Measurements from ENCODE around the gene NT5E.

NT5E gene

DNA sequence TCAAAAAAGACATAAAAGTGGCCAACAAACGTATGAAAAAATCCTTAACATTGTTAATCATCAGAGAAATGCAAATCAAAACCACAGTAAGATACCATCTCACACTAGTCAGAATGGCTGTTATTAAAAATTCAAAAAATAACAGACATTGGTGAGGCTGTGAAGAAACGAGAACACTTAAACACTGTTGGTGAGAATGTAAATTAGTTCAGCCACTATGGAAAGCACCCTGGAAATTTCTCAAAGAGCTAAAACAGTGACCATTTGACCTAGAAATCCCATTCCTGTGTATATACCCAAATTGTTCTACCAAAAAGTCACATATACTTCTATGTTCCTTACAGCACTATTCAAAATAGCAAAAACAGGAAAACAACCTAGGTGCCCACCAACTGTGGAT is 24.9 kb upstream of the NT5E start:
- TF ChIP-seq ARNT (IDR thresholded peaks at IDR 0.05) (no peak), HDGF (IDR thresholded peaks at IDR 0.05; ENCODE audit: borderline replicate concordance) (no peak), L3MBTL2 (conservative IDR thresholded peaks at IDR 0.05) (no peak), ELF4 (IDR thresholded peaks at IDR 0.05) (no peak), TARDBP (IDR thresholded peaks at IDR 0.05) (no peak), FOXA1 (IDR thresholded peaks at IDR 0.05) (no peak), ZNF384 (IDR thresholded peaks at IDR 0.05) (no peak), BHLHE40 (IDR thresholded peaks at IDR 0.05; ENCODE audit: borderline replicate concordance) (no peak), SP1 (IDR thresholded peaks at IDR 0.05) (no peak), FOXK2 (IDR thresholded peaks at IDR 0.05) (no peak), LEF1 (IDR thresholded peaks at IDR 0.05; ENCODE audit: borderline replicate concordance) (no peak), NFRKB (IDR thresholded peaks at IDR 0.05) (no peak), SUZ12 (IDR thresholded peaks at IDR 0.05) (no peak), CTBP1 (IDR thresholded peaks at IDR 0.05; ENCODE audit: borderline replicate concordance) (no peak), FOXM1 (IDR thresholded peaks at IDR 0.05; ENCODE audit: borderline replicate concordance) (no peak)
- TF ChIP-seq, protein P1, sequence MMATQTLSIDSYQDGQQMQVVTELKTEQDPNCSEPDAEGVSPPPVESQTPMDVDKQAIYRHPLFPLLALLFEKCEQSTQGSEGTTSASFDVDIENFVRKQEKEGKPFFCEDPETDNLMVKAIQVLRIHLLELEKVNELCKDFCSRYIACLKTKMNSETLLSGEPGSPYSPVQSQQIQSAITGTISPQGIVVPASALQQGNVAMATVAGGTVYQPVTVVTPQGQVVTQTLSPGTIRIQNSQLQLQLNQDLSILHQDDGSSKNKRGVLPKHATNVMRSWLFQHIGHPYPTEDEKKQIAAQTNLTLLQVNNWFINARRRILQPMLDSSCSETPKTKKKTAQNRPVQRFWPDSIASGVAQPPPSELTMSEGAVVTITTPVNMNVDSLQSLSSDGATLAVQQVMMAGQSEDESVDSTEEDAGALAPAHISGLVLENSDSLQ (IDR thresholded peaks at IDR 0.05), result no peak
- ChIA-PET CTCF (no interaction called here), POLR2A (no interaction called here)
- DNase-seq (ENCODE audit: extremely low spot score), result no peak

DNA sequence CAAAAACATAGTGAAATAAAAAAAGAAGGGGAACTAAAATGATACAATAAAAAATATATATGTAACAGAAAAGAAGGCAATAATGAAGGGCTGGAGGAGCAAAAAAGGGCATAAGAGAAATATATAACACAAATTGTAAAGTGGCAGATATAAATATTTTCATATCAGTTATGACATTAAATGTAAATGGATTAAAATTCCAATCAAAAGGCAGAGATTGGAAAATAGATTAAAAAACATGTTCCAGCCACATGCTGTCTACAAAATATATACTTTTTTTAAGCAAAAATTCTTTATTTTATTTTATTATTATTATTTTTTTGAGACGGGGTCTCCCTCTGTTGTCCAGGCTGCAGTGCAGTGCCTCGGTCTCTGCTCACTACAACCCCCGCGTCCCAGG is 23.9 kb upstream of the NT5E start:
- CTCF ChIA-PET, result no interaction called here
- TF ChIP-seq NFRKB (IDR thresholded peaks at IDR 0.05) (no peak), FOXM1 (IDR thresholded peaks at IDR 0.05; ENCODE audit: borderline replicate concordance) (no peak), SUZ12 (IDR thresholded peaks at IDR 0.05) (no peak), BHLHE40 (IDR thresholded peaks at IDR 0.05; ENCODE audit: borderline replicate concordance) (no peak), LEF1 (IDR thresholded peaks at IDR 0.05; ENCODE audit: borderline replicate concordance) (no peak), L3MBTL2 (conservative IDR thresholded peaks at IDR 0.05) (no peak), CTBP1 (IDR thresholded peaks at IDR 0.05; ENCODE audit: borderline replicate concordance) (no peak), ELF4 (IDR thresholded peaks at IDR 0.05) (no peak), TARDBP (IDR thresholded peaks at IDR 0.05) (no peak), FOXA1 (IDR thresholded peaks at IDR 0.05) (no peak), ZNF384 (IDR thresholded peaks at IDR 0.05) (no peak), SP1 (IDR thresholded peaks at IDR 0.05) (no peak), ARNT (IDR thresholded peaks at IDR 0.05) (no peak), HDGF (IDR thresholded peaks at IDR 0.05; ENCODE audit: borderline replicate concordance) (no peak), FOXK2 (IDR thresholded peaks at IDR 0.05) (no peak)
- TF ChIP-seq, protein P1 (IDR thresholded peaks at IDR 0.05), result no peak
- DNase-seq (ENCODE audit: extremely low spot score), result no peak
- POLR2A ChIA-PET, result no interaction called here

DNA sequence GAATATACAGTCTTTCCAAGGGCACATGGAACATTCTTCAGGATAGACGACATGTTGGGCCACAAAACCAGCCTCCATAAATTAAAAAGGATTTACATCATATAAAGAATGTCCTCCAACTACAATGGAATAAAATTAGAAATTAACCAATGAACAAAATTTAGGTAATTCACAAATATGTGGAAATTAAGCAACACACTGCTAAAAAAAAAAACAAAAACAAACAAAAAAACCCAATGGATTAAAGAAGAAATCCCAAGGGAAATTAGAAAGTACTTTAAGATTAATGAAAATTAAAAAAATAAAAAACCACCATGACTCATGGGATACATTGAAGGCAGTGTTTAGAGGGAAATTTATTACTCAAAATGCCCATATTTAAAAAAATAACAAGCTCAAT is 21.4 kb upstream of the NT5E start:
- TF ChIP-seq TARDBP (IDR thresholded peaks at IDR 0.05) (no peak), SUZ12 (IDR thresholded peaks at IDR 0.05) (no peak), FOXM1 (IDR thresholded peaks at IDR 0.05; ENCODE audit: borderline replicate concordance) (no peak), HDGF (IDR thresholded peaks at IDR 0.05; ENCODE audit: borderline replicate concordance) (no peak), ELF4 (IDR thresholded peaks at IDR 0.05) (no peak), NFRKB (IDR thresholded peaks at IDR 0.05) (no peak), FOXA1 (IDR thresholded peaks at IDR 0.05) (no peak), CTBP1 (IDR thresholded peaks at IDR 0.05; ENCODE audit: borderline replicate concordance) (no peak), ARNT (IDR thresholded peaks at IDR 0.05) (no peak), L3MBTL2 (conservative IDR thresholded peaks at IDR 0.05) (no peak)
- ChIA-PET CTCF (no interaction called here), POLR2A (no interaction called here)
- DNase-seq (ENCODE audit: extremely low spot score), result no peak

DNA sequence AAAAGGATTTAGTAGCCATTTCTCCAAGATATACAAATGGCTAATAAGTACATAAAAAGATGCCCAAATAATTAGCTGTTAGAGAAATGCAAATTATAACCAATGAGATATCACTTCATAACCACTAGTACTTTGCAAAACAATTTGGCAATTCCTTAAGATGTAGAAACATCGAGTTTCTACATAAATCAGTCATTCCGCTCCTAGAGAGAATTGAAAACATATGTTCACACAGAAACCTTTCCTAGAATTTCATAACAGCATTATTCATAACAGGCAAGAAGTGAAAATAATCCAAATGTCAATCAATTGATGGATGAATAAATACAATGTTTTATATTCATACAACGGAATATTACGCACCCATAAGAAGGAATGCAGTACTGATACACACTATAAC is 20.5 kb upstream of the NT5E start:
- POLR2A ChIA-PET, result no interaction called here
- TF ChIP-seq FOXM1 (IDR thresholded peaks at IDR 0.05; ENCODE audit: borderline replicate concordance) (no peak), CTBP1 (IDR thresholded peaks at IDR 0.05; ENCODE audit: borderline replicate concordance) (no peak), SP1 (IDR thresholded peaks at IDR 0.05) (no peak), BHLHE40 (IDR thresholded peaks at IDR 0.05; ENCODE audit: borderline replicate concordance) (no peak), FOXA1 (IDR thresholded peaks at IDR 0.05) (no peak), L3MBTL2 (conservative IDR thresholded peaks at IDR 0.05) (no peak), SUZ12 (IDR thresholded peaks at IDR 0.05) (no peak)
- TF ChIP-seq, protein P1 (IDR thresholded peaks at IDR 0.05), result no peak
- DNase-seq (ENCODE audit: extremely low spot score), result no peak
- CTCF ChIA-PET, result no interaction called here

DNA sequence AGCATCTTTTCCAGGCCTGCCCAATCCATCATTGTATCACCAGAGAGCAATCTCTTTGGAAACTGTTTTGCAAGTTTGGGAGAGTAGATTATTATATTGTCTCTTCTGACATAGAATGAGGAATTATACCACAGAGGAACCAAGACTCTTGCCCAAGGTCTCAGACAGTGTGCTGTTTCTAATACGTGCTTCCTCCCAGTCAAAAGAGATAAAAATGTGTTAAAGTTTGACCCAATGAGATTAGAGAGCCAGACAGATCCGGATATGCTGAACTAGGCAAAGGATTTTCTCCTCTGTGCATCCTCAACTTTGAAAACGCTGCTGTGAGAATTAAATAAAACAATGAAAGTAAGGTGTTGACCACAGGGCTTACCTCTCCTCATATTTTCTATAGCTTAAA is 18.6 kb upstream of the NT5E start:
- TF ChIP-seq L3MBTL2 (conservative IDR thresholded peaks at IDR 0.05) (no peak), LEF1 (IDR thresholded peaks at IDR 0.05; ENCODE audit: borderline replicate concordance) (no peak), FOXM1 (IDR thresholded peaks at IDR 0.05; ENCODE audit: borderline replicate concordance) (no peak), BHLHE40 (IDR thresholded peaks at IDR 0.05; ENCODE audit: borderline replicate concordance) (no peak)
- TF ChIP-seq, protein P1 (IDR thresholded peaks at IDR 0.05), result no peak

DNA sequence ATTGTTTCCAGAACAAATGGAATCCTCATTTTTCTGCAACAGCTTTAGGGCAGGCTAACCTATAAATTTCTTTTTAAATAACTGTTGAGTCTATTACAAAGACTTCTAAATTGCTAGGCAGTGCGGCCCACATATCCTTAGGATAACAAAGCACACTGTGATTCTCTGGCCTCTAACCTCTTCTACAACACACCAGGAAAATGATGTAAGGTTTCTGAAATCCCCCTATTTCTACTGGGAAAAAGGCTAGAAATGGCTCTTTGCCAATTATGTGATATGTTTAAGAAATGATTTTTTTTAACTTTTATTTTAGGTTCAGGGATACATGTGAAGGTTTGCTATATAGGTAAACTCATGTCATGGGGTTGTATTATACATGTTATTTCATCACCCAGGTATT is 17.3 kb upstream of the NT5E start:
- ChIA-PET POLR2A (no interaction called here), CTCF (interaction anchor here (0.7 kb wide), 1 partner anchor 1858 kb away, joined by 3 read pairs; no protein-coding TSS in a partner anchor)
- no peak for DNase-seq (ENCODE audit: extremely low spot score)
- TF ChIP-seq BHLHE40 (IDR thresholded peaks at IDR 0.05; ENCODE audit: borderline replicate concordance) (no peak), SP1 (IDR thresholded peaks at IDR 0.05) (no peak), FOXM1 (IDR thresholded peaks at IDR 0.05; ENCODE audit: borderline replicate concordance) (no peak), FOXA1 (IDR thresholded peaks at IDR 0.05) (no peak)

More for the DNA sequence above, 18.6 kb upstream of the NT5E start:
- ChIA-PET POLR2A (no interaction called here), CTCF (no interaction called here)
- DNase-seq (ENCODE audit: extremely low spot score), result no peak
